GM12872 (cell line): ENCODE data around the gene CLNK.

ENCODE experiments used
- TF ChIP-seq, protein P1 (sequence below): IDR thresholded peaks from 3 replicates; pipeline ENCODE4 v1.5.1; 2011; ENCODE audit warnings: low read depth, mild to moderate bottlenecking, low read length, moderate library complexity; ENCODE audit not compliant: insufficient read depth

The CLNK gene

DNA sequence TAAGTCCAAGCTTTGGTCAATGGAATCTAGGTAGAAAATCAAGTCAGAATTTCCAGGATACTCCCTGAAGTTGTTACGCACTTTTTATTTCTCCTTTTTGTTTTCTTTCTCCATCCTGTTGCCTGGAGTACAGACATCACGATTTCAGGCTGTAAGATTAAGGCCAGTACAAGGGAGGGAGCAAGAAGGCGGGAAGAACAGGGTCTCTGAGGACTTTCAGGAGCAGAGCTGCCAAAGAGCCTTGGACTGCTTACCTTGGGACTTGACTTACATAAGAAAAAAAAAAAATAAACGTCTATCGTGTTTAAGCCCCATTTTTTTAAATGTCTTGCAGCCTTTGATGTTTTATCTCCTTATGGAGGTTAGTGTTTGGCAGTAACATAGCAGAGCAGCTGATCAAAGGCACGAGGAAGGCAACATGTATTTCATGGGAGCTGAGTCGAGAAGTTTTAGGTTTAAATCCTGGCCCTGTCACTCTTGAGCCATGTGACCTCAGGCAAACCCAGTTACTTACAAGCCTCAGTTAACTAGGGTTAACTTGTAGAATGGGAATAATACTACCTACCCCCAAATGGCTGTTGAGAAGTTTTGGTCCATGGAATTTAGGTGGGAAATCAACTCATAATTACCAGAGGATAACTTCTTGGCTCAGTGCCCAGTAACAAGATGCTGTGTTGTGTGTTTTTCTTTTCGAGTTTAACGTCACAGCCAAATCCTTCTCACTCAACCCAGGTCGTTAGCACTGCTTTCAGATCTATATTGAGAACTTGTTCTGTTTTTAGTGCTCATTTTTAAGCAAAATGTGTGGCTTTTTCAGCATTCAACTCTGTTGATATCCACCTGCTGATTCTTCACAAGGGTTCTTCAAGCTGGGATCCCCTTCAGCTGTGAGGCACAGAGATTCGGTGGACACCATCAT is 106.8 kb downstream of the CLNK start:
- TF ChIP-seq, protein P1, sequence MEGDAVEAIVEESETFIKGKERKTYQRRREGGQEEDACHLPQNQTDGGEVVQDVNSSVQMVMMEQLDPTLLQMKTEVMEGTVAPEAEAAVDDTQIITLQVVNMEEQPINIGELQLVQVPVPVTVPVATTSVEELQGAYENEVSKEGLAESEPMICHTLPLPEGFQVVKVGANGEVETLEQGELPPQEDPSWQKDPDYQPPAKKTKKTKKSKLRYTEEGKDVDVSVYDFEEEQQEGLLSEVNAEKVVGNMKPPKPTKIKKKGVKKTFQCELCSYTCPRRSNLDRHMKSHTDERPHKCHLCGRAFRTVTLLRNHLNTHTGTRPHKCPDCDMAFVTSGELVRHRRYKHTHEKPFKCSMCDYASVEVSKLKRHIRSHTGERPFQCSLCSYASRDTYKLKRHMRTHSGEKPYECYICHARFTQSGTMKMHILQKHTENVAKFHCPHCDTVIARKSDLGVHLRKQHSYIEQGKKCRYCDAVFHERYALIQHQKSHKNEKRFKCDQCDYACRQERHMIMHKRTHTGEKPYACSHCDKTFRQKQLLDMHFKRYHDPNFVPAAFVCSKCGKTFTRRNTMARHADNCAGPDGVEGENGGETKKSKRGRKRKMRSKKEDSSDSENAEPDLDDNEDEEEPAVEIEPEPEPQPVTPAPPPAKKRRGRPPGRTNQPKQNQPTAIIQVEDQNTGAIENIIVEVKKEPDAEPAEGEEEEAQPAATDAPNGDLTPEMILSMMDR, result no peak

GRCh38 chr4:10577018-10577417 is 107.5 kb downstream of the CLNK start:
- TF ChIP-seq, protein P1, result no peak

- TF ChIP-seq, protein P1, result no peak
These were observed 108.3 kb downstream of the CLNK start for GRCh38 chr4:10576236-10576635.

DNA sequence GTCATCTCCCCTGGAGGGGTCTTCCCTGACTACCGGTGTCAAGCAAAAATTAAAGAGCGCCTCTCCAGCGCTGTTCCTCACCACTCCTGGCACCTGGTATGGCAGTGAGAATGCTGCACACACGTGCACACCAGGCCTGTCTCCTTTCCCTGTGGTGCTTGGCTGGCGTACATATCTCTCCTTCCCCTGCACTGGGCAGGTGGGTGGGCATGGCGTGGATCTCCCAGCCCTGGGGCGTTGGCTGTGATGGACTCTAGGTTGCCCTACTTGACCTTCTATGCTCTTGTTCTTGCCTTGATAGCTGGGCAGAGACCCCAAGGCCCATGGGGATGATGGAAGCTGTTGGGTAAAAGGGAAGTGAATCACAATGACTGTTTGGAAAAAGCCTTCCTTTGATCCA is 109.2 kb downstream of the CLNK start:
- TF ChIP-seq, protein P1, result no peak

DNA sequence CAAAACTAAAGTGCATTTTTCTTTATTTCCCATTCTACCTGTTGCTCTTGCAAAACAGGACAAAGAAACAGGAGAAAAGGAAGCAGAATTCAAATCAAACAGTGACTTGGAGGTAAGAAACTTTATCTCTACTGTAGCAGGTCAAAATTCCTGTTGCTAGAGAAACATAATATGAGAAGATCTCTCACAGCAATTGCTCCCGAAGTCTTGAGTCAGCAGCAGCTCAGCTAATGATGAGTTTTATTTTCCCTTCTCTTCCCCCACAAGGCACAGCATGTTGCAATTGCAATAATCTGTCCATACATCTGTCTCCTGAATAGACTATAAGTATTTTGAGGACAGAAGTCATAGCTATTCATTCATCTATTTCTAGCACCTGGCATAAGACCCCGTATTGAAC is 112.7 kb downstream of the CLNK start:
- TF ChIP-seq, protein P1, result no peak

GRCh38 chr4:10569491-10569890 is 115.1 kb downstream of the CLNK start:
- TF ChIP-seq, protein P1, result no peak

DNA sequence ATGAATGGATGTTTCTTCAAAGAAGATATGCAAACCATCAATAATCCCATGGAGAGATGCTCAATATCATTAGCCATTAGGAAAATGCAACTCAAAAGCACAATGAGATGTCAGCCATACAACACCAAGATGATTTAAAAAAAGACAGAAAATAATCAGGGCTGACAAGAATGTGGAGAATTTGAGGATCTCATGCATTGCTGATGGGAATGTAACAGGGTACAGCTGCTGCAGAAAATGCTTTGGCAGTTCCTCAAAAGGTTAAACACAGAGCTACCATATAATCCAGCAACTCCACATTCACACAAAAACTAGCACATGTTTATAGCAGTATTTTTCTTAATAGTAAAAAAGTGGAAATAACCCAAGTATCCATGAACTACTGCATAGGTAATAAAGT is 116.8 kb downstream of the CLNK start:
- TF ChIP-seq, protein P1, result no peak
